Glutamatergic neuron (in vitro differentiated cells): ENCODE data around the gene CNTNAP2. TPM values are rescaled to one million over a fixed set of nuclear protein-coding genes. Genes with fewer than 3 reads are reported as not detected.
A peak's percentile ranks its signal among the peaks of the same experiment; 100 is the strongest.

Source experiments
- DNase-seq: peaks from one replicate; pipeline ENCODE4 v3.0.0; 2022
- H3K27ac Mint-ChIP-seq: one replicate; pipeline ENCODE4 v1.8.0; 2020; ENCODE audit warnings: mild to moderate bottlenecking, mixed read lengths, inconsistent platforms; ENCODE audit not compliant: unreplicated experiment
- H3K27me3 Mint-ChIP-seq: one replicate; pipeline ENCODE4 v1.8.0; 2020; ENCODE audit warnings: mild to moderate bottlenecking, moderate library complexity, mixed read lengths, inconsistent platforms; ENCODE audit not compliant: unreplicated experiment
- H3K36me3 Mint-ChIP-seq: one replicate; pipeline ENCODE4 v1.8.0; 2020; ENCODE audit warnings: mild to moderate bottlenecking, mixed read lengths, inconsistent platforms; ENCODE audit not compliant: unreplicated experiment
- H3K4me1 Mint-ChIP-seq: one replicate; pipeline ENCODE4 v1.8.0; 2020; ENCODE audit warnings: mild to moderate bottlenecking, low read depth, mixed read lengths, inconsistent platforms; ENCODE audit not compliant: unreplicated experiment
- H3K4me3 Mint-ChIP-seq: one replicate; pipeline ENCODE4 v1.8.0; 2020; ENCODE audit warnings: mild to moderate bottlenecking, mixed read lengths, inconsistent platforms; ENCODE audit not compliant: unreplicated experiment
- H3K9me3 Mint-ChIP-seq: one replicate; pipeline ENCODE4 v1.8.0; 2020; ENCODE audit warnings: mild to moderate bottlenecking, moderate library complexity, mixed read lengths, inconsistent platforms; ENCODE audit not compliant: unreplicated experiment
- total RNA-seq: library from RNA; stranded (reverse); fragmentation: NEBNext Ultra II Directional; extraction: Animal tissue kit (Norgen Biotek cat#: 25700); gene quantifications from one replicate; pipeline ENCODE4 v1.2.1, GENCODE V29; 2021; ENCODE audit not compliant: unreplicated experiment
- TF ChIP-seq, protein P1 (sequence below): fragments of 200-600 bp; sonication (generic); IDR thresholded peaks from one replicate; pipeline ENCODE4 v1.5.0; 2021; ENCODE audit not compliant: partially characterized antibody, unreplicated experiment

Gene CNTNAP2
- total RNA-seq, 1 donor from 2014 or later, result 25.8 TPM

DNA sequence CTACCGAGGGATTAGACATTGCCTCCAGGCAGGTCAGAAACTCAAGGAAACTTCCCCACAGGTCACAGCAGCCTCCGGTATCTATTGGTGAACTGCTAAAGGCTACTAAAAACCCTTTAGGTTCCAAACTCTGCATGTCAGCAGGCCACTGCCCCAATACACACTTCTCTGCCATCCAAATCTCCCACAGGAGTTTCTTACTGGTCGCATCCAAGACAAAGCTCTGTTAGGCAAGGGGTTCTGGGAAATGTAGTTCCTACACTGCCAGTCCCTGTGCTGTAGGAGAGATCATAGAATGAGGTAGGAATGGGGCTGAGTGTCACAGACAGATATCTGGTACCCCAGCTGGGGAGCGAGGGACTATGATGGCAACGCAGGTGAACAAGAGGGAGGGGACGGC, 1717.0 kb downstream of the CNTNAP2 start:
- TF ChIP-seq, protein P1, sequence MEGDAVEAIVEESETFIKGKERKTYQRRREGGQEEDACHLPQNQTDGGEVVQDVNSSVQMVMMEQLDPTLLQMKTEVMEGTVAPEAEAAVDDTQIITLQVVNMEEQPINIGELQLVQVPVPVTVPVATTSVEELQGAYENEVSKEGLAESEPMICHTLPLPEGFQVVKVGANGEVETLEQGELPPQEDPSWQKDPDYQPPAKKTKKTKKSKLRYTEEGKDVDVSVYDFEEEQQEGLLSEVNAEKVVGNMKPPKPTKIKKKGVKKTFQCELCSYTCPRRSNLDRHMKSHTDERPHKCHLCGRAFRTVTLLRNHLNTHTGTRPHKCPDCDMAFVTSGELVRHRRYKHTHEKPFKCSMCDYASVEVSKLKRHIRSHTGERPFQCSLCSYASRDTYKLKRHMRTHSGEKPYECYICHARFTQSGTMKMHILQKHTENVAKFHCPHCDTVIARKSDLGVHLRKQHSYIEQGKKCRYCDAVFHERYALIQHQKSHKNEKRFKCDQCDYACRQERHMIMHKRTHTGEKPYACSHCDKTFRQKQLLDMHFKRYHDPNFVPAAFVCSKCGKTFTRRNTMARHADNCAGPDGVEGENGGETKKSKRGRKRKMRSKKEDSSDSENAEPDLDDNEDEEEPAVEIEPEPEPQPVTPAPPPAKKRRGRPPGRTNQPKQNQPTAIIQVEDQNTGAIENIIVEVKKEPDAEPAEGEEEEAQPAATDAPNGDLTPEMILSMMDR, result no peak
- H3K9me3 Mint-ChIP-seq, result peaks cover 14% of the 10 kb centered on the region
- H3K36me3 Mint-ChIP-seq, result peaks cover 21% of the 10 kb centered on the region
- H3K27me3 Mint-ChIP-seq, result peaks cover 9% of the 10 kb centered on the region
- peak overlapping the region; percentile 7 for H3K27ac Mint-ChIP-seq
- peaks cover 26% of the 10 kb centered on the region for H3K4me1 Mint-ChIP-seq
- no peak overlapping the region for H3K4me3 Mint-ChIP-seq
- DNase-seq, result no peak

DNA sequence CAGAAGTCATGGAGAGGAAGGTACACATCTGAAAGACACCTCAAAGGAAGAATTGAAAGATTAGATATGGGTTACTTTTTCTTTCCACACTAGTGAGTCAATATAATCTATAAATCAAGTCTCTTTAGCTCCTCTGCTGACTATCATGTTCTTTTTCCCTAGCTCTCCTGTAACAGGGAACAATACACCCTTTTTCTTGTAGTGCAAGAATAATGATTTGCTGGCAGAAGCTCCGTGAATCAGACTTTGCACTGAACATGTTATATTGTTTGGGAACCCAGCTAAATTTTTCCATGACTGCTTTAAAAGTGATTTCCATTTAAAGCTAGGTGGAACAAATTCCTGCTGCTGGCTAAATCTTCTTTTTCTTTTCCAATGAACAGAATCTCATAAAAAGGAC, 1717.4 kb downstream of the CNTNAP2 start:
- Mint-ChIP-seq H3K4me3 (no peak overlapping the region), H3K4me1 (peaks cover 23% of the 10 kb centered on the region)
- TF ChIP-seq, protein P1, result no peak

DNA sequence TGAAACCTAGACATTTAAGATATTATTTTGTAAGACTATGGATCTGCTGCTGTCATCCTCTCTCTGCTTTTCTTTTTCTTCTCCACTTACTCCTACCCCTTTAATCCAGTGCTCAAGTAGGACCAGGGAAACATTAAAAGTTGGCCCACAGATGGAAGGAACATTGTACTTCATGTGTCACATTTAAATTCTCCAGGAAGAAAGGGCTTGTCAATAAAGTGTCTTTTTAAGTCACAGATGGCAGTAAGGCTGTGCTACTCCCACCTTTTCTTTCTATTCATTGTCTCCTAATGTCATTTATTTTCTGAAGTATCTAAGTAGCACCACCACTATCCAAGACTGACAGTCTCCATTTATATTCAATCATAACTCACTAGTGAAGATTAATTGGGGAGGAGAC, 1736.2 kb downstream of the CNTNAP2 start:
- no peak overlapping the region for H3K27ac Mint-ChIP-seq
- H3K27me3 Mint-ChIP-seq, result no peaks in the 10 kb centered on the region
- peaks cover 5% of the 10 kb centered on the region for H3K4me1 Mint-ChIP-seq
- peaks cover 7% of the 10 kb centered on the region for H3K36me3 Mint-ChIP-seq
- TF ChIP-seq, protein P1, result no peak
- H3K4me3 Mint-ChIP-seq, result no peak overlapping the region
- no peaks in the 10 kb centered on the region for H3K9me3 Mint-ChIP-seq
- DNase-seq, result no peak

More for the DNA sequence above, 1717.4 kb downstream of the CNTNAP2 start:
- Mint-ChIP-seq H3K9me3 (peaks cover 14% of the 10 kb centered on the region), H3K36me3 (peaks cover 23% of the 10 kb centered on the region), H3K27me3 (peaks cover 8% of the 10 kb centered on the region), H3K27ac (peak overlapping the region; percentile 7)
- no peak for DNase-seq

DNA sequence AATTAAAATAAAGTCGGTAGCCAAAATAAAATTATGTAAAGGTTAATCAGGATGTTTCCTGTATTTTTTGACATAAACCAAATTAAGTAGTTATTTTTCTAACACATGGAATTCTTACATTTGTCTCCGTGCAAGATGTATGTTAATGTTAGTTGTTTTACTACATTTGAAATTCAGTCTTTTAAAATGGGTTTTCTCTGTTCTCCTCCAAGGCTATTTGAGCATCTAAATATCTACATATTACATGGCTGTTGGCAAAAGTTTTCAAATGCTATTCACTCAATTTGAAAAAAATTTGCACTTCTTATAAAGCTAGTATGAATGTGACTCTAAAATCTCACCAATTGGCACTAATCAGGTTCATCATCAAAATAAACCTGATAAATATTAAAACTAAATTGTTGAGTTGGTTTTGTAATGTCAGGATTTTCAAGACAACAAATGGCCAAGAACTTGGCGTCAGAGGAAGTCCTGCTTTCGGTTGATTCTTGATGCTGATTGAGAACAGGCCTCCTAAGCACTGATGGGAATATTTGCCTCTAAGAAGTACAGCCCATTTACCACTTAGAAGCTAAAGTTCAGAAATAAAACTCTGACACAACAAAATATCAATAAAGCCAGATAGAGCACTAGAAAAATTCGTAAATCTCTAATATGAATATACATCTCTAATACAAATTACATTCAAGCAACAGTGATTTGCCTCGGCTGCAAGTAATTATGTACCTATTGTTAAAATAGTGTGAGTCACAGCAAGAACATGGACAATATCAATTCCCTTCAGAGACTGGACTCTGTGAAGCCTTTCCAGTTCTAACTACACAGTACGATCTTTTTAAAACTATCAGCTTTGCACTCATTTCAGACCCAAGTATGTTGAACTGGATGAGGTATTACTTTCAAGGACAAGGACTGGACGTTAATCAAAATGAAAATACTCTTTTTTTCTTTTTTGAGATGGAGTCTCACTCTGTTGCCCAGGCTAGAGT, 1740.8 kb downstream of the CNTNAP2 start:
- no peak overlapping the region for H3K27ac Mint-ChIP-seq
- peaks cover 5% of the 10 kb centered on the region for H3K4me1 Mint-ChIP-seq
- H3K4me3 Mint-ChIP-seq, result no peak overlapping the region
- no peaks in the 10 kb centered on the region for H3K36me3 Mint-ChIP-seq
- peaks cover 2% of the 10 kb centered on the region for H3K27me3 Mint-ChIP-seq
- H3K9me3 Mint-ChIP-seq, result peaks cover 3% of the 10 kb centered on the region
- DNase-seq, result no peak
- TF ChIP-seq, protein P1, result no peak

DNA sequence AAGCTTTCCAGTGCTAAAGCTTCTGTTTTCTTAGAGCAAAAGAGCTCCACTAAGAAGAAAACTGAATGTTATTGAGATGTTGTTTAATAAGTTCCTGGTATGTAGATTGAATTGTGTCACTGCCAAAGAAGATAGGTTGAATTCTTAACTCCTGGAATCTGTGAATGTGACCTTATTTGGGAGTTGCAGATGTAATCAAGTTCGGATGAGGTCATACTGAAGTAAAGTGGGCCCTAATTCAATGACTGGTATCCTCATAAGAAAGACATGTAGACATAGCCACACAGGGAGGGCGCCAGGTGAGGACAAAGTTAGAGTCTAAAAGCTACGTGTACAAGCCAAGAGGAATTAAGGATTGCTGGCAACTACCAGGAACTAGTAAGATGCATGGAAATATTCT, 1741.8 kb downstream of the CNTNAP2 start:
- Mint-ChIP-seq H3K27ac (no peak overlapping the region), H3K27me3 (peaks cover 2% of the 10 kb centered on the region), H3K4me1 (no peaks in the 10 kb centered on the region), H3K36me3 (no peaks in the 10 kb centered on the region), H3K4me3 (no peak overlapping the region), H3K9me3 (peaks cover 6% of the 10 kb centered on the region)
- TF ChIP-seq, protein P1, result no peak
- DNase-seq, result no peak
